Activated CD8-positive, alpha-beta T cell treated with anti-CD3 and anti-CD28 coated beads for 36 hours (primary cell): Measurements from ENCODE around the gene CLEC12A. TPM values are rescaled to one million over a fixed set of nuclear protein-coding genes. Genes with fewer than 3 reads are reported as not detected.

ENCODE experiments used
- ATAC-seq: fragments of 200-7000 bp; cut with Tn5 transposase; one replicate; pipeline ENCODE4 v1.10.0; 2021; ENCODE audit warnings: mild to moderate bottlenecking, moderate library complexity
- CTCF ChIA-PET: fragments of 350-600 bp; sonication (Branson Sonifier 250); formaldehyde crosslinking; loops from one replicate; lab custom pipeline; 2021; ENCODE audit warnings: antibody characterized with exemption; lab: Charles Lee
- POLR2A ChIA-PET: fragments of 350-600 bp; sonication (Branson Sonifier 250); formaldehyde crosslinking; loops from one replicate; lab custom pipeline; 2021; ENCODE audit warnings: antibody characterized with exemption; lab: Charles Lee
- DNase-seq: peaks from one replicate; pipeline ENCODE4 v3.0.0-alpha.2; 2020
- H3K27ac Mint-ChIP-seq: one replicate; pipeline ENCODE4 v1.8.0; 2021; ENCODE audit warnings: mild to moderate bottlenecking, mixed read lengths
- H3K27me3 Mint-ChIP-seq: one replicate; pipeline ENCODE4 v1.8.0; 2021; ENCODE audit warnings: mixed read lengths
- H3K36me3 Mint-ChIP-seq: one replicate; pipeline ENCODE4 v1.8.0; 2021; ENCODE audit warnings: low read depth, mixed read lengths
- H3K4me1 Mint-ChIP-seq: one replicate; pipeline ENCODE4 v1.8.0; 2021; ENCODE audit warnings: low read depth, mixed read lengths
- H3K4me3 Mint-ChIP-seq: one replicate; pipeline ENCODE4 v1.8.0; 2021; ENCODE audit warnings: mild to moderate bottlenecking, moderate library complexity, mixed read lengths
- H3K9me3 Mint-ChIP-seq: one replicate; pipeline ENCODE4 v1.8.0; 2021; ENCODE audit warnings: mixed read lengths
- intact Hi-C: fragments of 100-400 bp; cut with micrococcal nuclease; formaldehyde crosslinking; loops from one replicate; pipeline ENCODE4 v1.10.0; 2022
- total RNA-seq, 2 experiments: library from RNA; stranded (reverse); gene quantifications; one replicate each; pipeline ENCODE4 v1.2.3, GENCODE V29; 2021
- TF ChIP-seq, protein P1 (sequence below): fragments of 200-600 bp; IDR thresholded peaks from one replicate; pipeline ENCODE4 v1.8.0; 2022; ENCODE audit warnings: antibody characterized with exemption, mild to moderate bottlenecking

CLEC12A gene
- total RNA-seq, 2 experiments from 2014 or later: 0.47 TPM

GRCh38 chr12:10001171-10001776 is 30.1 kb downstream of the CLEC12A start:
- CTCF ChIA-PET: interaction anchor here (0.6 to 1.3 kb wide), 3 partner anchors 10 to 69 kb away, joined by 3 to 5 read pairs (median 4); partner anchors contain the start of gene CLEC2A

GRCh38 chr12:10012630-10013330 is 41.6 kb downstream of the CLEC12A start:
- Mint-ChIP-seq H3K36me3 (no peaks in the 10 kb centered on the region), H3K4me3 (no peak overlapping the region), H3K4me1 (no peaks in the 10 kb centered on the region), H3K27ac (no peak overlapping the region), H3K27me3 (peaks cover 15% of the 10 kb centered on the region), H3K9me3 (no peaks in the 10 kb centered on the region)
- CTCF ChIA-PET: interaction anchor here (1.2 to 2.7 kb wide), 3 partner anchors 72 to 140 kb away, joined by 3 to 8 read pairs (median 5); no protein-coding TSS in a partner anchor
- TF ChIP-seq, protein P1, sequence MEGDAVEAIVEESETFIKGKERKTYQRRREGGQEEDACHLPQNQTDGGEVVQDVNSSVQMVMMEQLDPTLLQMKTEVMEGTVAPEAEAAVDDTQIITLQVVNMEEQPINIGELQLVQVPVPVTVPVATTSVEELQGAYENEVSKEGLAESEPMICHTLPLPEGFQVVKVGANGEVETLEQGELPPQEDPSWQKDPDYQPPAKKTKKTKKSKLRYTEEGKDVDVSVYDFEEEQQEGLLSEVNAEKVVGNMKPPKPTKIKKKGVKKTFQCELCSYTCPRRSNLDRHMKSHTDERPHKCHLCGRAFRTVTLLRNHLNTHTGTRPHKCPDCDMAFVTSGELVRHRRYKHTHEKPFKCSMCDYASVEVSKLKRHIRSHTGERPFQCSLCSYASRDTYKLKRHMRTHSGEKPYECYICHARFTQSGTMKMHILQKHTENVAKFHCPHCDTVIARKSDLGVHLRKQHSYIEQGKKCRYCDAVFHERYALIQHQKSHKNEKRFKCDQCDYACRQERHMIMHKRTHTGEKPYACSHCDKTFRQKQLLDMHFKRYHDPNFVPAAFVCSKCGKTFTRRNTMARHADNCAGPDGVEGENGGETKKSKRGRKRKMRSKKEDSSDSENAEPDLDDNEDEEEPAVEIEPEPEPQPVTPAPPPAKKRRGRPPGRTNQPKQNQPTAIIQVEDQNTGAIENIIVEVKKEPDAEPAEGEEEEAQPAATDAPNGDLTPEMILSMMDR: no peak
- POLR2A ChIA-PET: interaction anchor here (0.7 to 0.9 kb wide), 2 partner anchors 40 to 118 kb away, joined by 3 read pairs; no protein-coding TSS in a partner anchor
- DNase-seq (no peak), ATAC-seq (no peak)
- intact Hi-C loops: no loop called here

More at GRCh38 chr12:10001171-10001776, 30.1 kb downstream of the CLEC12A start:
- intact Hi-C loops: no loop called here
- H3K27me3 Mint-ChIP-seq: no peaks in the 10 kb centered on the region
- TF ChIP-seq, protein P1: no peak
- H3K9me3 Mint-ChIP-seq: no peaks in the 10 kb centered on the region
- no peak overlapping the region for H3K4me3 Mint-ChIP-seq
- no peak for DNase-seq
- ATAC-seq: no peak
- no peaks in the 10 kb centered on the region for H3K36me3 Mint-ChIP-seq
- no peaks in the 10 kb centered on the region for H3K4me1 Mint-ChIP-seq
- no peak overlapping the region for H3K27ac Mint-ChIP-seq
- POLR2A ChIA-PET: no interaction called here

GRCh38 chr12:10015450-10015849 is 44.2 kb downstream of the CLEC12A start:
- peaks cover 14% of the 10 kb centered on the region for H3K27me3 Mint-ChIP-seq
- ChIA-PET POLR2A (no interaction called here), CTCF (no interaction called here)
- H3K4me1 Mint-ChIP-seq: no peaks in the 10 kb centered on the region
- DNase-seq: no peak
- H3K36me3 Mint-ChIP-seq: no peaks in the 10 kb centered on the region
- no peak overlapping the region for H3K4me3 Mint-ChIP-seq
- intact Hi-C loops: no loop called here
- no peak overlapping the region for H3K27ac Mint-ChIP-seq
- H3K9me3 Mint-ChIP-seq: no peaks in the 10 kb centered on the region
- no peak for ATAC-seq
- TF ChIP-seq, protein P1: no peak

DNA sequence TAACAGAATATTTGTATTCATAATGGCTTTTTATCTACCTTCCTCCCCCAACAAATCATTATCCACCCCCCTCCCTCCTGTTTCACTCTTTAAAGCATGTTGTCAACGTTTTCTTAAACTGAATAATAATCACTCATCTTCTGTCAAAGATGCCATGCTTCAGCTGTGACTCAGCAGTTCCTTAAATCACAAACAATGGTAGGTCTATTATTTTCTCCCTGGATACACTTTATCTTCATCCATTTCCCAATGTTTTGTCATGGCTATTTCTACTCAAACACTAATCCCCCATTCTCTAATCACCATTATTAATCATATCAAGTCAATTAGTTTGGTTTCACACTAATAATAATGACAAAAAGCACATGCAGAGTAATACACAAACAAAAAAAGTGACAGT is 45.7 kb downstream of the CLEC12A start:
- DNase-seq: no peak
- no peaks in the 10 kb centered on the region for H3K4me1 Mint-ChIP-seq
- H3K9me3 Mint-ChIP-seq: no peaks in the 10 kb centered on the region
- no peak overlapping the region for H3K4me3 Mint-ChIP-seq
- peaks cover 14% of the 10 kb centered on the region for H3K27me3 Mint-ChIP-seq
- no peaks in the 10 kb centered on the region for H3K36me3 Mint-ChIP-seq
- intact Hi-C loops: no loop called here
- POLR2A ChIA-PET: interaction anchor here (0.5 kb wide), 1 partner anchor 1723 kb away, joined by 3 read pairs; no protein-coding TSS in a partner anchor
- CTCF ChIA-PET: interaction anchor here (1.5 kb wide), 1 partner anchor 203 kb away, joined by 4 read pairs; no protein-coding TSS in a partner anchor
- no peak for ATAC-seq
- H3K27ac Mint-ChIP-seq: no peak overlapping the region
- TF ChIP-seq, protein P1: no peak

- Mint-ChIP-seq H3K36me3 (no peaks in the 10 kb centered on the region), H3K4me1 (no peaks in the 10 kb centered on the region), H3K27me3 (peaks cover 9% of the 10 kb centered on the region), H3K4me3 (no peak overlapping the region), H3K9me3 (no peaks in the 10 kb centered on the region), H3K27ac (no peak overlapping the region)
- intact Hi-C loops: no loop called here
- DNase-seq: no peak
- CTCF ChIA-PET: interaction anchor here (0.8 to 1.2 kb wide), 4 partner anchors 14 to 219 kb away, joined by 3 to 4 read pairs (median 3); no protein-coding TSS in a partner anchor
- TF ChIP-seq, protein P1: no peak
- no peak for ATAC-seq
- POLR2A ChIA-PET: no interaction called here
These were observed 47.2 kb downstream of the CLEC12A start for GRCh38 chr12:10018386-10018785.
